Stimulated activated naive CD8-positive, alpha-beta T cell treated with anti-CD3 and anti-CD28 coated beads, Interleukin-15, amount 100 ng/mL, for 72 hours (primary cell): ENCODE results near the gene MPEG1.
A peak's percentile ranks its signal among the peaks of the same experiment; 100 is the strongest.

Experiments
- ATAC-seq: fragments of 150-1000 bp; cut with Tn5 transposase; 2 replicates; pipeline ENCODE4 v1.10.0; 2021; ENCODE audit warnings: mild to moderate bottlenecking, moderate library complexity
- DNase-seq, 2 donors: peaks; one replicate each; pipeline ENCODE4 v3.0.0; 2021 to 2022
- H3K27ac Mint-ChIP-seq, 2 donors: one replicate each; pipeline ENCODE4 v1.8.0; 2022; ENCODE audit warnings: mild to moderate bottlenecking in 2 of 2, mixed read lengths in 2 of 2, moderate library complexity in 2 of 2
- H3K27me3 Mint-ChIP-seq: one replicate; pipeline ENCODE4 v1.8.0; 2022; ENCODE audit warnings: mixed read lengths
- H3K4me1 Mint-ChIP-seq: one replicate; pipeline ENCODE4 v1.8.0; 2022; ENCODE audit warnings: mild to moderate bottlenecking, mixed read lengths
- H3K4me3 Mint-ChIP-seq, 2 donors: one replicate each; pipeline ENCODE4 v1.8.0; 2022; ENCODE audit warnings: mild to moderate bottlenecking in 2 of 2, mixed read lengths in 2 of 2, moderate library complexity in 1 of 2
- H3K9me3 Mint-ChIP-seq, 2 donors: one replicate each; pipeline ENCODE4 v1.8.0; 2022; ENCODE audit warnings: mixed read lengths in 2 of 2

MPEG1 gene

GRCh38 chr11:59212744-59213631 is at the start of gene MPEG1:
MPEG1 (minus strand) TSS chr11:59212927; CDS start chr11:59212865, 62 bp downstream.
- no peak for ATAC-seq
- no peak within 1 kb of the TSS for H3K4me3 Mint-ChIP-seq
- peaks cover 24% of the 10 kb centered on the region for H3K4me1 Mint-ChIP-seq
- H3K27ac Mint-ChIP-seq = no peak within 1 kb of the TSS
- H3K9me3 Mint-ChIP-seq = no peaks in the 10 kb centered on the region
- no peak for DNase-seq
- H3K27me3 Mint-ChIP-seq = peaks cover 34% of the 10 kb centered on the region

DNA sequence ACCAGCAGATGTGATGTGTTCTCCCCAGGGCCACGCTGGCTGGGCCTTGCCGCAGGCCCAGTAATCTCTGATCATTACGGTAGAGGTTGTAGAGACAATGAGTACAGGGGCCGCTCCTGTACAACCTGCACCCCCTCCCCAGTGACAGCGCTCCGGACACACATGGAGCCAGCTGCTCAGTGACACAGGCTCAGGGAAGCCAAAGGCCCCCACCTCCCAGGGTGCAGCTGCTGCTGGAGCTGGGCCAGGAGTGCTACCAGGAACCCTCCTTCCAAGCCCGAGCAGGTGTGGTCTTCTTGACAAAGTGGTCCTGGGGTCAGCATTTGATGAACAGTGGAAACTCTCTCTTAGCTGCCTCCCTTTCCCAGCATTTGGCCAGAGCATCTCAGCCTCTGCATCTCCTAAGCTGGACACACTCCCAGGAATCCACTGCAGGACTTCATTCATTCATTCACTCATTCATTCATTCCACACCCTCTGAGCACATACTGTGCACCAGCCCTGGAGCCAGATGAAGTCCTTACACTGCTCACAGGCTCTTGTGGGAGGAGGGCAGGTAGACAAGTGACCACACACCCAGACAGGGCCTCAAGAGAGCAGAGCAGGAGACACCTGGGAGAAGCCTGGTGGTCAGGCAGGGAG is 49.6 kb upstream of the MPEG1 start:
- no peak overlapping the region for H3K4me3 Mint-ChIP-seq
- H3K4me1 Mint-ChIP-seq = no peaks in the 10 kb centered on the region

DNA sequence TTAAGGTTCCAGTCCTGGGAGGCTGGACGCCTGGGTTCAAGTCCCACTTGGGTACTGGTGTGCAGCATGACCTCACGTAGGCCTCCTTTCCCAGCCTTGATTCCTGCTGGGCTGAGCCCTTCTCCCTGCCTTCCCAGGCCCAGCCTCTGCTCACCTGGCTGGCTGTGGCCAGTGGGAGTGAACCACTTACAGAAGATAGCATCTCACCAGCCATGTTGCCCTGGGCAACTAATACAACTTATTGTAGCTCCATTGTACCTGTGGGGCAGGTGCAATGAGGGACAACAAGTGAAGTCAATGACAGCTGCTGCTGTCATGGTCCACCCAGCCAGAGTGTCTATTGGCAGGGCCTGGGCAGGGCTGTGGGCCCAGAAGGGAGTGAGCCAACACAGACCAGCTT is 48.4 kb upstream of the MPEG1 start:
- H3K4me1 Mint-ChIP-seq = no peaks in the 10 kb centered on the region
- DNase-seq (no peak), ATAC-seq (no peak)
- H3K27ac Mint-ChIP-seq = no peak overlapping the region
- H3K27me3 Mint-ChIP-seq = peaks cover 8% of the 10 kb centered on the region
- no peak overlapping the region for H3K4me3 Mint-ChIP-seq
- no peaks in the 10 kb centered on the region for H3K9me3 Mint-ChIP-seq

More for the DNA sequence above, 49.6 kb upstream of the MPEG1 start:
- ATAC-seq = no peak
- no peak overlapping the region for H3K27ac Mint-ChIP-seq
- H3K27me3 Mint-ChIP-seq = peaks cover 6% of the 10 kb centered on the region
- no peaks in the 10 kb centered on the region for H3K9me3 Mint-ChIP-seq
- DNase-seq = no peak

- H3K4me1 Mint-ChIP-seq = no peaks in the 10 kb centered on the region
- no peak overlapping the region for H3K4me3 Mint-ChIP-seq
- ATAC-seq (no peak), DNase-seq (no peak)
- no peaks in the 10 kb centered on the region for H3K9me3 Mint-ChIP-seq
- H3K27ac Mint-ChIP-seq = no peak overlapping the region
- H3K27me3 Mint-ChIP-seq = peaks cover 15% of the 10 kb centered on the region
Measured at GRCh38 chr11:59259867-59260475, 47.2 kb upstream of the MPEG1 start.

- no peak overlapping the region for H3K27ac Mint-ChIP-seq
- H3K4me1 Mint-ChIP-seq = no peaks in the 10 kb centered on the region
- peaks cover 21% of the 10 kb centered on the region for H3K27me3 Mint-ChIP-seq
- no peaks in the 10 kb centered on the region for H3K9me3 Mint-ChIP-seq
- H3K4me3 Mint-ChIP-seq = no peak overlapping the region
- DNase-seq (no peak), ATAC-seq (no peak)
Measured at GRCh38 chr11:59259047-59259446, 46.3 kb upstream of the MPEG1 start.

DNA sequence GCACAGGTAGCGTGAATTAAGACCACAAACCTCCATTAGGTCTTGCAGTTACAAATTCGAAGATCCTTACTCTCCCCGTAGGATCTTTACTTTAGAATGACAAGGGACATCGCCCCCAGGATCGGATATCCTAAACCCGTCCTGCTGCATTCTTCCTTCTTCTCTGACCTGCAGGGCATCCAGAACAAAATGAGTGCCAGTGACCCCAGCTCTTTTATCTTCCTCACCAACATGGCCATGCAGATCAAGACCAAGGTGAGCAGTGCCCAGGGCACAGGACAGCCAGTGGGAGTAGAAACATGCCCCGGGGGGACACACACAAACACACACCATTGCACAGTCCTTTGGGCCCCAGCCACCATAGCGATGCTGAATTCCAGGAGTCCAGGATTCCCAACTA is 42.6 kb upstream of the MPEG1 start:
- H3K4me3 Mint-ChIP-seq = no peak overlapping the region
- no peaks in the 10 kb centered on the region for H3K4me1 Mint-ChIP-seq
- H3K9me3 Mint-ChIP-seq = no peaks in the 10 kb centered on the region
- no peak overlapping the region for H3K27ac Mint-ChIP-seq
- ATAC-seq (no peak), DNase-seq (no peak)
- peaks cover 21% of the 10 kb centered on the region for H3K27me3 Mint-ChIP-seq

DNA sequence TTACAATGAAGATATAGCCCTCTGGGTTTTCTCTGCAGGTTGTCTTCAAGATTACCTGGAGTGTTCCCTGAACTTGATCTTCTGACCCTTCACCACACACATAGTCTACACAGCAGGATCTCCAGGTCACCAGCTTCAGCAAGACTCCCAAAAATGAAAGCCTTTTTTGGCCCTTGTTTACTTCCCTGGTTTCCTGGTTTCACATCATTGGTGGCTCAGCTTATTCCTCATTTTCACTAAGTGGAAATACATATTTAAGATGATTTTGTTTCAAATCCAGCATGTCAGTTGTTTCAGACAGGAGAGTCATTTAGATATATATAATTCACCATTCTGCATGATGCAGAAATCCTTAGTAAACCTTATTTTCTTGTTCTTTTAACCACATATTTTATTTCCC is 41.6 kb upstream of the MPEG1 start:
- no peak for ATAC-seq
- H3K9me3 Mint-ChIP-seq = no peaks in the 10 kb centered on the region
- no peak overlapping the region for H3K27ac Mint-ChIP-seq
- H3K27me3 Mint-ChIP-seq = peaks cover 21% of the 10 kb centered on the region
- H3K4me1 Mint-ChIP-seq = no peaks in the 10 kb centered on the region
- DNase-seq = no peak
- no peak overlapping the region for H3K4me3 Mint-ChIP-seq

DNA sequence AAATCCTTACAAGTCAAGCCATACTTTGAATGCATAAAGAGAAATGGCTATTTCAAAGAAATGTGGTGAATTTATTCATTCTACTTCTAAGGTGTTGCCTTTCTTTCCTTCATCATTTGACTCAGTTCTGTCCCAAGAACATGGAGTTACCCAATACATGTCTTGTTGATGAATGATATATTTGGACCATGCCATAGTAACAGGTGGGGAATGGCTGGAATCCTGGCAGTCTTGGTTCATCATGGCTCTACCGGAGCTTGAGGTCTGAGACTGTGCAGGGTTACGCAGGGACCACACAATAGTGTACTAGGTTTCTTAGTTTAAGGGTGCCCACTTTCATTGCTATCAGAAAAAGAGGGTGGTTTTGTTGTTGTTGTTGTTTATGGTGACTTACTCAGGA is 40.3 kb upstream of the MPEG1 start:
- Mint-ChIP-seq H3K9me3 (peaks cover 0 to 7% of the 10 kb centered on the region in 2 donors), H3K27ac (no peak overlapping the region), H3K4me3 (no peak overlapping the region), H3K27me3 (peaks cover 21% of the 10 kb centered on the region), H3K4me1 (peaks cover under 1% of the 10 kb centered on the region)
- DNase-seq = no peak
- no peak for ATAC-seq

GRCh38 chr11:59249535-59249934 is 36.8 kb upstream of the MPEG1 start:
- H3K4me1 Mint-ChIP-seq = peaks cover 6% of the 10 kb centered on the region
- DNase-seq = no peak
- H3K4me3 Mint-ChIP-seq = no peak overlapping the region
- peaks cover 0 to 7% of the 10 kb centered on the region in 2 donors for H3K9me3 Mint-ChIP-seq
- ATAC-seq = no peak
- no peak overlapping the region for H3K27ac Mint-ChIP-seq
- peaks cover 1% of the 10 kb centered on the region for H3K27me3 Mint-ChIP-seq

- no peaks in the 10 kb centered on the region for H3K27me3 Mint-ChIP-seq
- no peak overlapping the region for H3K4me3 Mint-ChIP-seq
- H3K9me3 Mint-ChIP-seq = peaks cover 0 to 7% of the 10 kb centered on the region in 2 donors
- H3K27ac Mint-ChIP-seq = no peak overlapping the region
- DNase-seq (no peak), ATAC-seq (no peak)
- peaks cover 6% of the 10 kb centered on the region for H3K4me1 Mint-ChIP-seq
Measured at GRCh38 chr11:59247531-59248227, 35.0 kb upstream of the MPEG1 start.

DNA sequence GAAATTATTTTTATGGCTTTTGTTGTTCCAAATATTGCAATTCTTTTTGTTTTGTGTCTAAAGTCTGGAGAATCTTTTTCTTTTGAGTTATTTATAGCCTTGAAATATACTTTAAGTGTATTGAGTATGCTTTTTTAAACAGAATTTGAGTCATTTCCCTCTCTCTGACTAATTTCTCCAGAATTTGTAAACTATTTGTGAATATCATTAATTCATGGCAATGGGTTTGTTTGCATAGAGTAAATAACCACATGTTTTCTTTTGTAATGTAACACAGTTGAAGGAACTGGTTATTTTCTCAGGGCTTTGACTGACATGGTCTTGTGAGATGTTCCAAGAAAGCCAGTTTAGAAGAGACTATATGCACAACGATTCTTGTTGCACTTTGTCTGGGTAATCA is 30.9 kb upstream of the MPEG1 start:
- H3K4me1 Mint-ChIP-seq = peaks cover 6% of the 10 kb centered on the region
- no peak overlapping the region for H3K4me3 Mint-ChIP-seq
- no peaks in the 10 kb centered on the region for H3K27me3 Mint-ChIP-seq
- peaks cover 6 to 19% of the 10 kb centered on the region in 2 donors for H3K9me3 Mint-ChIP-seq
- DNase-seq (no peak), ATAC-seq (no peak)
- no peak overlapping the region for H3K27ac Mint-ChIP-seq

DNA sequence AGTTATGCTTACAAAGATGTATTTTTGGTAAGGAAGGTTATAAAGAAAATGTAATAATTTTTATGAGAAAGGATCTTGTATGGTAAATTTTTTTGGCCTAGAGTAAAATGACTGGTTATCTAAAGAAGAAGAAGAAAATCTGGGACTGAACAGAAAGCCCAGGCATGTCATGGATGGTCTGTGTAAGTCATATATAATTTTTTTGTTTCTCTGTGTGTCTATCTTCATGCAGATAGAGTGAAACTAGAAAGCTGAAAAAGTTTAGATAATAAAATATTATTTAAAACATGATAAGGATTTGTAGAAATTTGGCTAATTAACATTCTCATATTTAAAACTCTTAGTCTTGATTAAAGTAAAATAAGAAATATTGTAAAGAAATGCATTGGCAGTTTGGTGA is 27.6 kb upstream of the MPEG1 start:
- Mint-ChIP-seq H3K27me3 (peaks cover 9% of the 10 kb centered on the region), H3K4me1 (no peaks in the 10 kb centered on the region), H3K9me3 (peaks cover 9 to 35% of the 10 kb centered on the region in 2 donors), H3K4me3 (no peak overlapping the region), H3K27ac (no peak overlapping the region)
- no peak for DNase-seq
- no peak for ATAC-seq

DNA sequence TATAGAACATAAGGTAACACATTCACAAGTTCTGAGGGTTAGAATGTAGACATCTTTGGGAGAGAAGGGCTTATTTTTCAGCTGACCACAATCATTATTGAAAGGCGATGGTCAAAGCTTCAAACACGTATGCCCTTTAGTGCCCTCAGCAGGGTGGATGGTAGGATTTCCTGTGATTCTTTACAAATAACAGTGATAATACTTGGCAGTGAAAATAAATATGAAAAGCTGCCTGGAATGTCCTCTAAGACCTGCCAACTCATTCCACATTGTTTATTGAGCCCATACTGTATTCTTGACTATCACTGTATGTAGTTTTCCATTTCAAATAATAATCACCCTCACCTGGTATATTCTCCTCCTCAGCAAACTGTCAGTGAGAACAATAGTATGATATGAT is 13.7 kb upstream of the MPEG1 start:
- Mint-ChIP-seq H3K27ac (no peak overlapping the region), H3K27me3 (peaks cover 9% of the 10 kb centered on the region), H3K4me1 (peaks cover 8% of the 10 kb centered on the region), H3K9me3 (no peaks in the 10 kb centered on the region), H3K4me3 (no peak overlapping the region)
- DNase-seq (no peak), ATAC-seq (no peak)

DNA sequence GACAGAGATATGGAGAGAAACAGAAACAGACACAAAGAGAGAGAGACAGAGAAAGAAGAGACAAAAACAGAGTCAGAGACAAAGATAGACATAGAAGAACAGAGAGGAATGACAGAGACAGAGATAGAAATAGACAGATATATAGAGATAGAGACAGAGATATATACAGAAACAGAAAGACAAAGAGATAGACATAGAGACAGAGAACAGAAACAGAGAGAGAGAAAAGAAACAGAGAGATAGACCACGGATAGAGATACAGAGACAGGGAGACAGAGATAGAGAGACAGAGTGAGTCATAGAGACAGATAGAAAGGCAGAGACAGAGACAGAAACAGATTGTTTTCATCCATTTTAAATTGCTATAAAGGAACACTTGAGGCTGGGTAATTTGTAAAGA is 12.3 kb upstream of the MPEG1 start:
- peak overlapping the region in 1 of 2 donors; percentile 0 for H3K27ac Mint-ChIP-seq
- no peak overlapping the region for H3K4me3 Mint-ChIP-seq

DNA sequence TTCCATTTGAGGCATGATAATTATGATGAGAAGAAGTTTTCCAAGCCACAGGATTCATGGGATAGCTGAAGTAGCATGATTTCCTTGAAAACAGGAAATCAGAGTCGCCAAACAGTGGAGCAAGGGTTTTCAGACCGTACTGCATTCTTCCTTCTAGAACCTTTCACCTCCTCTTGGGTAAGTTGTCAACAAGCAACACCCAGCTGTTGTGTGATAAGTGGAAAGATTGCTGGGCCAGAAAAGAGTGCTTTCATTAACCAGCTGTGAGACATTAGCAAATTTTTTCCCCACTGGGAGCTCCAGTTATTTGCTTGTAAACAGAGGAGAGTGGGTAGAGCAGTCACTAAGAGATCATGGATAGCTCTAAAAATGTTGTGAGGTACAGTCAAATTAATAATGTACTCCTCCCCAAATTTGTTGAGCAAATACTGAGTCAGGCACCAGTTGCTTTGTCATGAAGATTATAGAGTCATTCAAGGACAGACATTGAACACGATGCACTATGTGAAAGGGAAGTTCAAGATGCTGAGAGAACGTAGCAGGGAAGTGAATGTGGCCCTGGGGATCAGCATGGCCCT is 11.7 kb upstream of the MPEG1 start:
- DNase-seq = no peak
- no peaks in the 10 kb centered on the region for H3K9me3 Mint-ChIP-seq
- H3K4me1 Mint-ChIP-seq = peaks cover 8% of the 10 kb centered on the region
- ATAC-seq = no peak
- no peak overlapping the region for H3K4me3 Mint-ChIP-seq
- peaks cover 13% of the 10 kb centered on the region for H3K27me3 Mint-ChIP-seq
- peak overlapping the region in 1 of 2 donors; percentile 0 for H3K27ac Mint-ChIP-seq

More for the DNA sequence above, 12.3 kb upstream of the MPEG1 start:
- DNase-seq (no peak), ATAC-seq (no peak)
- Mint-ChIP-seq H3K4me1 (peaks cover 8% of the 10 kb centered on the region), H3K27me3 (peaks cover 13% of the 10 kb centered on the region), H3K9me3 (no peaks in the 10 kb centered on the region)
